HCT116 (cell line): Measurements from ENCODE around the gene FBXW2.

ENCODE experiments used
- CTCF ChIP-seq, 3 experiments: fragments of 200-600 bp in 1 of 3; sonication (generic) in 1 of 3; IDR thresholded peaks in 2 of 3; conservative IDR thresholded peaks in 1 of 3; 2 replicates each; pipeline ENCODE4 v1.5.1; 2012 to 2017; ENCODE audit warnings: low read depth in 2 of 3, low read length in 2 of 3, antibody characterized with exemption in 1 of 3, borderline replicate concordance in 1 of 3, control low read depth in 1 of 3, mild to moderate bottlenecking in 1 of 3, mixed read lengths in 1 of 3, mixed run types in 1 of 3, moderate library complexity in 1 of 3; ENCODE audit not compliant: insufficient read depth in 1 of 3
- POLR2AphosphoS5 ChIP-seq: IDR thresholded peaks from 2 replicates; pipeline ENCODE4 v1.6.1; 2011; ENCODE audit warnings: mild to moderate bottlenecking, low read depth, low read length, moderate library complexity
- REST ChIP-seq: IDR thresholded peaks from 2 replicates; pipeline ENCODE4 v1.6.1; 2012; ENCODE audit warnings: low read depth
- YY1 ChIP-seq: IDR thresholded peaks from 2 replicates; pipeline ENCODE4 v1.6.1; 2011; ENCODE audit warnings: low read length, low read depth, moderate library complexity, mild to moderate bottlenecking; ENCODE audit not compliant: insufficient replicate concordance; ENCODE audit errors: extremely low read depth
- TF ChIP-seq, protein P1 (sequence below): IDR thresholded peaks from 2 replicates; pipeline ENCODE4 v1.6.1; 2012

- TF ChIP-seq POLR2AphosphoS5 (no peak), CTCF (IDR thresholded peaks at IDR 0.05 in 2 of 3, conservative IDR thresholded peaks at IDR 0.05 in 1 of 3; ENCODE audit: borderline replicate concordance in 1 of 3, insufficient read depth in 1 of 3, low read depth in 2 of 3, low read length in 2 of 3) (0 out of 6 replicates have a peak, but pooled peaks of 1 of the 3 experiments have one; percentile 15), YY1 (no peak), REST (no peak)
- TF ChIP-seq, protein P1, sequence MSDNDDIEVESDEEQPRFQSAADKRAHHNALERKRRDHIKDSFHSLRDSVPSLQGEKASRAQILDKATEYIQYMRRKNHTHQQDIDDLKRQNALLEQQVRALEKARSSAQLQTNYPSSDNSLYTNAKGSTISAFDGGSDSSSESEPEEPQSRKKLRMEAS, result no peak
Observed at GRCh38 chr9:120713257-120714087, 79.7 kb downstream of the FBXW2 start.
